Coronary artery (tissue), 2 donors: ENCODE data around the gene GRK5.

ENCODE experiments used
- DNase-seq: peaks from one replicate; pipeline ENCODE4 v3.0.0-alpha.2; 2017; ENCODE audit warnings: low spot score
- H3K27ac ChIP-seq, 2 donors: fragments of 200-600 bp; sonication (generic); one replicate each; pipeline ENCODE4 v1.5.1; 2016 to 2019
- H3K4me3 ChIP-seq: fragments of 200-600 bp; sonication (generic); 2 replicates; pipeline ENCODE4 v1.5.1; 2016; ENCODE audit warnings: mild to moderate bottlenecking, moderate library complexity
- CTCF ChIP-seq: fragments of 200-600 bp; sonication (generic); IDR thresholded peaks from one replicate; pipeline ENCODE4 v1.5.1; 2019; ENCODE audit warnings: antibody characterized with exemption

GRK5 gene

GRCh38 chr10:119349937-119350501, 142.6 kb downstream of the GRK5 start:
- peak overlapping the region in 1 of 2 donors; percentile 68 for H3K27ac ChIP-seq

DNA sequence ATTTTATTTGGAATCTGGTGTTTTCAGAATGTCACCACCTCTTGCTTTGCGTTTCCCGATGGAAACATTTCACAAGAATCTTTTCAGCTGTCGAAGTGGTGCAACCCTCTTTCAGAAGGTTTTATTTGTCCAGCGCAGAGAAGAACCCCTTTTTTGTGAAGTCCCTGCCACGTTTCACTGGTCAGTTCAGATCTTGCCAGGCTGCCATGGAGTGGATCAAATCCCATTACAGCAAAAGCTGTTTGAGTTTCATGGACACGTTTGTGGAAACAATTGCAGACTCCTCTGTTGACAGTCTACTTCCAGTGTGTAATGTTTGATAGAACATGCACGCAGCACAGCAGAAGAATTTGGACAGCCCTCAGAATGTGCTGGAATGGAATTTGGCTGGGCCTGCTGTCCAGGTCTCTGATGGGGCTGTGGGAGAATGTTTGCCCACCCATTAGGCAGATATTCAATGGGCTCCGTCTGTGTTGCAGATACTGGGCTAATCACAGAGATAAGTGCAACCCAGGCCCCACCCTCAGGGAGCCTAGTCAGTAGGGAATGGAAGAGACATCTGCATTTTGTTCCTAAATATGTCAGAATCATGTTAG, 143.2 kb downstream of the GRK5 start:
- H3K4me3 ChIP-seq = no peak overlapping the region
- H3K27ac ChIP-seq = peak overlapping the region in 1 of 2 donors; percentile 68
- TF ChIP-seq CTCF = no peak
- DNase-seq = no peak

More at GRCh38 chr10:119349937-119350501, 142.6 kb downstream of the GRK5 start:
- no peak for DNase-seq
- no peak overlapping the region for H3K4me3 ChIP-seq
- TF ChIP-seq CTCF = no peak

- no peak for DNase-seq
- no peak for TF ChIP-seq CTCF
- Histone ChIP-seq H3K4me3 (no peak overlapping the region), H3K27ac (peak overlapping the region in 1 of 2 donors; percentile 68)
Measured at GRCh38 chr10:119351189-119351588, 143.8 kb downstream of the GRK5 start.

GRCh38 chr10:119352042-119352441, 144.7 kb downstream of the GRK5 start:
- Histone ChIP-seq H3K4me3 (no peak overlapping the region), H3K27ac (peak overlapping the region in 1 of 2 donors; percentile 68)
- TF ChIP-seq CTCF = no peak
- no peak for DNase-seq

GRCh38 chr10:119352807-119353206, 145.4 kb downstream of the GRK5 start:
- no peak for TF ChIP-seq CTCF
- DNase-seq = no peak
- no peak overlapping the region for H3K4me3 ChIP-seq
- peak overlapping the region; percentile 34 to 51 for H3K27ac ChIP-seq

- no peak overlapping the region for H3K4me3 ChIP-seq
- TF ChIP-seq CTCF = no peak
- peak overlapping the region in 1 of 2 donors; percentile 34 for H3K27ac ChIP-seq
- DNase-seq = no peak
Measured at GRCh38 chr10:119353421-119353820, 146.1 kb downstream of the GRK5 start.

DNA sequence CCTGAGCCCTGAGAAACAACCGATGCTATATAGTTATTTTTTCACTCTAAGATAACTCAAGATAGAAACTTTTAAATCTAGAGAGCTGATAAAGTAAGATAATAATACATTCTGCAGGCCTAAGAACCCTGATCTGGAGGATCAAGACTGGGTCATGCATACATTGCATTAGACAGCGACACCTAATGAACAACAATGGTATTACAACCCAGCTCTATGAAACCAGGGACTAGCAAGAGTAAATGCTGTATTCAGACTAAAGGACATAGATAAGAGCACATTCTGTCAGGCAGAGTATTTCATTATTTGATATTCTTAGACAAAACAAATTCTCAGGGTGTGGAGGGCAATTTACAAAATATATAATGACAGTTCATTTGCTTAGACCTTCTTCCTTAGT, 148.6 kb downstream of the GRK5 start:
- H3K4me3 ChIP-seq = no peak overlapping the region
- no peak overlapping the region for H3K27ac ChIP-seq
- no peak for TF ChIP-seq CTCF
- no peak for DNase-seq
